Fibroblast of mammary gland (primary cell): ENCODE data around the gene SHB.
"Not testable (repeated sequence)": the region's sequence is repeated elsewhere in the genome, so short reads cannot be mapped to it uniquely, and the experiment has no call there.

Source experiments
- DNase-seq: peaks from one replicate; pipeline ENCODE4 v3.0.0-alpha.2; 2010; ENCODE audit warnings: low read depth
- H3K4me3 ChIP-seq: 2 replicates; pipeline ENCODE4 v1.5.1; 2011; ENCODE audit warnings: low read depth, mild to moderate bottlenecking, low read length, moderate library complexity; ENCODE audit not compliant: control insufficient read depth
- CTCF ChIP-seq: conservative IDR thresholded peaks from 2 replicates; pipeline ENCODE4 v1.5.1; 2011; ENCODE audit warnings: low read depth, low read length, inconsistent platforms; ENCODE audit not compliant: control insufficient read depth, insufficient read depth

SHB gene

GRCh38 chr9:37969558-37970300 is 99.3 kb downstream of the SHB start:
- TF ChIP-seq CTCF, result no peak
- no peak overlapping the region for H3K4me3 ChIP-seq
- DNase-seq, result no peak

DNA sequence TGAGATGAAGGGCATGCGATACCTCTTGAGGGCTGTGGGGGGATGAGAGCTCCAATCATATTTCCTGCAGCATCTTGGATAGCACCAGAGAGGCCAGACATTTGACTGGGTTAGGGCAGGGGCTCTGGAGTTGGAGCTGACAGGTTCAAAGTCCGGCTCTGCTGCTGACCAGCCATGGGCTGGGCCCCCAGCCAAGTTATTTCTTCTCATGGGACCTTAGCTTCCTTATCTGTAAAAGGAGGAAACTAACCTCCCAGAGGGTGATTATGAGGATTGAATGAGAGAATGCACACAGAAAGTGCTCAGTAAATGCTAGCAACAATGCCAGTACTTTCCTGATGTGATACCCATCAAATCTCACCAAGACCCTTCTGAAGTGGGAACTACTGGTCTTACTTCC is 99.9 kb downstream of the SHB start:
- no peak overlapping the region for H3K4me3 ChIP-seq
- TF ChIP-seq CTCF, result no peak
- peak; percentile 26 for DNase-seq

DNA sequence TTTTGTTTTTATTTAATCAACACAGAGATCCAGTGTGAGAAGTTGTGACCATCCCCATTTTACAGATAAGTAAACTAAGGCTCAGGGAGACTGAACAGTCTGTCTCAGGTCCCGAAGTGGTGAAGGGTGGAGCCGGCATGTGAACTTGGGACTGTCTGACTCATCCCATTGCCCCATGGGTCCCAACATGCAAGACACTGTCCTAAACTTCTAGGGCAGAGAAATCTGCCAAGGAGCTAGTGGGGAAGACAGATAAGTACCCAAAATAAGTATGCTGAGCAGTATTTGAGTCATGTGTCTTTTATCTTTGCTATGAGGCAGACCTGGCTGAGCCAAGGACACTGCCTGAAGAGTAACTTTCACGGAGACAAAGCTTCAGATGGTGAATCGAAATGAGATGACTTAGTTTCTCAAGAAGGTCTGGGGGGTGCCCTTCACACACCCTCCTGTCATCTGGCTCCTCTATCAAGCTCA is 100.8 kb downstream of the SHB start:
- peak; percentile 86 for DNase-seq
- H3K4me3 ChIP-seq, result no peak overlapping the region
- no peak for TF ChIP-seq CTCF

DNA sequence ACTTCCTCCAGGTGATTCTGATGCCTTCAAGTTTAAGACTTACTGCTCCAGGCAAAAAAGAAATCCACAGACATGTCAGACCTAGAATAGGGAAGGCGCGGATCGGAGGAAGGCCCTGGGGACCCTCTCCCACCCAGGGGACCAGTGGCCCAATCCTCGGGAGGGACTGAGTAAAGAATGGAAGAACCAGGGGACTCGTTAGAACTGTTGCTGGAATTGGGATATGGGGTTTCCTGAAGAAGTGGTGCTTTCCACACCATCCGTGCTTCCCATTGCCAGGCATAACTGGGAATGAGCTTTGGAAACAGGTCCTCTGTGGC is 101.3 kb downstream of the SHB start:
- H3K4me3 ChIP-seq, result no peak overlapping the region
- TF ChIP-seq CTCF, result no peak

GRCh38 chr9:37967014-37967760 is 101.8 kb downstream of the SHB start:
- TF ChIP-seq CTCF, result no peak
- DNase-seq, result peak; percentile 10
- no peak overlapping the region for H3K4me3 ChIP-seq

More for the DNA sequence above, 101.3 kb downstream of the SHB start:
- DNase-seq, result no peak

GRCh38 chr9:37966412-37967013 is 102.5 kb downstream of the SHB start:
- DNase-seq, result peak; percentile 32
- no peak overlapping the region for H3K4me3 ChIP-seq
- no peak for TF ChIP-seq CTCF

- peak; percentile 70 for DNase-seq
- not testable (repeated sequence) for H3K4me3 ChIP-seq
Observed at GRCh38 chr9:37965676-37966345, 103.2 kb downstream of the SHB start.
